Neural cell (in vitro differentiated cells): ENCODE measurements around the gene FLT3LG.
"Not testable (repeated sequence)": the region's sequence is repeated elsewhere in the genome, so short reads cannot be mapped to it uniquely, and the experiment has no call there.

Experiments used
- CTCF ChIP-seq: fragments of 450-650 bp; IDR thresholded peaks from 2 replicates; pipeline ENCODE4 v1.5.1; 2014; ENCODE audit warnings: antibody characterized with exemption, mild to moderate bottlenecking, moderate library complexity; ENCODE audit not compliant: poor library complexity, severe bottlenecking
- EP300 ChIP-seq: fragments of 450-650 bp; conservative IDR thresholded peaks from 2 replicates; pipeline ENCODE4 v1.6.1; 2014; ENCODE audit warnings: antibody characterized with exemption, mild to moderate bottlenecking, moderate library complexity; ENCODE audit not compliant: poor library complexity, severe bottlenecking
- EZH2 ChIP-seq: fragments of 200-600, 300-800 bp; shearing (Covaris generic), sonication (generic); IDR thresholded peaks from 2 replicates; pipeline ENCODE4 v1.6.1; 2014; ENCODE audit warnings: antibody characterized with exemption, low read length, borderline replicate concordance, mild to moderate bottlenecking; ENCODE audit not compliant: insufficient read depth, poor library complexity, severe bottlenecking
- SMC3 ChIP-seq: fragments of 450-650 bp; conservative IDR thresholded peaks from 2 replicates; pipeline ENCODE4 v1.6.1; 2014; ENCODE audit warnings: antibody characterized with exemption, mild to moderate bottlenecking, moderate library complexity; ENCODE audit not compliant: poor library complexity
- TAF1 ChIP-seq: IDR thresholded peaks from 2 replicates; pipeline ENCODE4 v1.6.1; 2012; ENCODE audit warnings: low read depth

GRCh38 chr19:49461130-49461529 is 12.9 kb upstream of the FLT3LG start:
- TF ChIP-seq CTCF, TAF1, EP300, EZH2, SMC3: not testable (repeated sequence)
